GM12878 (cell line): ENCODE measurements around the gene ZNF92. TPM values are rescaled to one million over a fixed set of nuclear protein-coding genes. Genes with fewer than 3 reads are reported as not detected.
A peak's percentile ranks its signal among the peaks of the same experiment; 100 is the strongest.

Experiments
- ATAC-seq: fragments of 200-7000 bp; cut with Tn5 transposase; 3 replicates; pipeline ENCODE4 v1.9.1; 2020; ENCODE audit warnings: mild to moderate bottlenecking, moderate library complexity
- BruUV-seq: library from RNA; stranded (reverse); fragments of 400-500 nt; replicated peaks from 2 replicates; lab custom pipeline; 2021; lab: Mats Ljungman, UMichigan
- CTCF ChIA-PET: fragments of 300-600 bp; sonication (Branson Sonifier 250); formaldehyde crosslinking; extraction: SDS; loops from one replicate; lab custom pipeline; 2021; ENCODE audit warnings: inconsistent platforms; lab: Yijun Ruan, JAX
- POLR2A ChIA-PET: fragments of 350-600 bp; formaldehyde crosslinking; extraction: SDS; loops from one replicate; lab custom pipeline; 2021; ENCODE audit warnings: inconsistent platforms; lab: Charles Lee
- RAD21 ChIA-PET: fragments of 300-600 bp; sonication (Branson Sonifier 250); formaldehyde crosslinking; loops from one replicate; lab custom pipeline; 2023; ENCODE audit warnings: antibody characterized with exemption; ENCODE audit not compliant: unreplicated experiment; lab: Charles Lee
- SMC1A ChIA-PET: fragments of 300-600 bp; sonication (Branson Sonifier 250); formaldehyde crosslinking; loops from one replicate; lab custom pipeline; 2023; ENCODE audit not compliant: unreplicated experiment, uncharacterized antibody; lab: Charles Lee
- DNase-seq: peaks from one replicate; pipeline ENCODE4 v3.0.0-alpha.2; 2011; ENCODE audit warnings: low read depth, low spot score
- FAIRE-seq: peaks from 3 replicates; lab custom pipeline; 2011; peaks lifted over from hg19 to GRCh38; lab: Jason Lieb, UNC
- H2AFZ ChIP-seq: 2 replicates; pipeline ENCODE4 v1.6.0; 2011; ENCODE audit warnings: low read depth, low read length, control low read depth; ENCODE audit not compliant: control insufficient read depth
- H3K27ac ChIP-seq: 2 replicates; pipeline ENCODE4 v1.5.1; 2011; ENCODE audit warnings: control low read depth; ENCODE audit not compliant: control insufficient read depth, insufficient read depth
- H3K27me3 ChIP-seq, 2 experiments: replicated peaks in 1 of 2; 2 replicates each; pipeline versions ENCODE4 v1.6.0 to v1.6.1; 2011; ENCODE audit warnings: low read length in 1 of 2; ENCODE audit not compliant: control insufficient read depth in 2 of 2, insufficient read depth in 2 of 2
- H3K36me3 ChIP-seq, 2 experiments: 2 replicates each; pipeline ENCODE4 v1.5.1; 2011; ENCODE audit warnings: low read length in 1 of 2; ENCODE audit not compliant: control insufficient read depth in 2 of 2, insufficient read depth in 2 of 2
- H3K4me1 ChIP-seq: 2 replicates; pipeline ENCODE4 v1.6.1; 2011; ENCODE audit warnings: mild to moderate bottlenecking, low read length, moderate library complexity, mixed read lengths; ENCODE audit not compliant: control insufficient read depth, insufficient read depth
- H3K4me2 ChIP-seq: 2 replicates; pipeline ENCODE4 v1.6.0; 2011; ENCODE audit warnings: control low read depth; ENCODE audit not compliant: control insufficient read depth, insufficient read depth
- H3K4me3 ChIP-seq: fragments of 200-600 bp; sonication (generic); 2 replicates; pipeline ENCODE4 v1.5.1; 2016
- H3K79me2 ChIP-seq: 2 replicates; pipeline ENCODE4 v1.6.0; 2011; ENCODE audit warnings: low read length; ENCODE audit not compliant: control insufficient read depth, insufficient read depth
- H3K9ac ChIP-seq: 2 replicates; pipeline ENCODE4 v1.8.0; 2011; ENCODE audit warnings: low read length, control low read depth, mixed read lengths; ENCODE audit not compliant: control insufficient read depth, insufficient read depth
- H3K9me3 ChIP-seq: replicated peaks from 3 replicates; pipeline ENCODE4 v1.5.1; 2011; ENCODE audit warnings: mild to moderate bottlenecking, low read length; ENCODE audit not compliant: control insufficient read depth, insufficient read depth
- H4K20me1 ChIP-seq: 2 replicates; pipeline ENCODE4 v1.6.0; 2011; ENCODE audit not compliant: control insufficient read depth, insufficient read depth
- ZNF24 ChIP-seq: fragments of 450-650 bp; IDR thresholded peaks from 2 replicates; pipeline ENCODE4 v1.6.1; 2017; ENCODE audit warnings: antibody characterized with exemption, mild to moderate bottlenecking
- WGBS: methylation state at CpG from one replicate; pipeline ENCODE4 v1.1.6; 2016; ENCODE audit warnings: low lambda C conversion rate; ENCODE audit not compliant: insufficient replicate concordance, insufficient coverage; ENCODE audit errors: missing lambda C conversion rate; 5-methylcytosine and 5-hydroxymethylcytosine counted together
- in situ Hi-C: fragments of 300-500 bp; cut with MboI; formaldehyde crosslinking; loops from 9 replicates; pipeline ENCODE4 v1.14.3; 2018; ENCODE audit warnings: mixed read lengths
- intact Hi-C: fragments of 100-400 bp; cut with micrococcal nuclease; formaldehyde crosslinking; loops from one replicate; pipeline ENCODE4 v1.14.2; 2022; ENCODE audit not compliant: unreplicated experiment
- polyA plus RNA-seq, 11 experiments: library from polyadenylated mRNA; depleted of rRNA in 4 of 11; unstranded in 6 of 11; stranded (reverse) in 5 of 11; fragments of >200 nt; fragmentation: Nextera tagmentation in 4 of 11; fragmentation: Illumina TruSeq in 1 of 11; extraction: Ambion mirVana in 4 of 11; extraction: Trizol in 1 of 11; gene quantifications; 1 replicate in 1 of 11; 2 replicates in 10 of 11; pipeline versions ENCODE4 v1.2.1 to v1.2.3, GENCODE V29; 2011 to 2016; ENCODE audit warnings: inconsistent platforms in 2 of 11, missing spikeins in 2 of 11, low read depth in 1 of 11
- total RNA-seq, 4 experiments: library from RNA; depleted of rRNA in 3 of 4; stranded (reverse); fragments of >200 nt in 3 of 4; fragmentation: Illumina TruSeq in 1 of 4; extraction: Trizol in 1 of 4; gene quantifications; 2 replicates each; pipeline versions ENCODE4 v1.2.1 to v1.2.3, GENCODE V29; 2013 to 2021
- TF ChIP-seq, protein P1 (sequence below): fragments of 450-650 bp; IDR thresholded peaks from 2 replicates; pipeline ENCODE4 v1.6.1; 2017; ENCODE audit warnings: mild to moderate bottlenecking
- TF ChIP-seq, protein P2 (sequence below): fragments of 450-650 bp; IDR thresholded peaks from 2 replicates; pipeline ENCODE4 v1.6.1; 2017; ENCODE audit warnings: mild to moderate bottlenecking, moderate library complexity

The ZNF92 gene
- total and polyA plus RNA-seq, 10 of the 15 experiments (the other 5 are each of a cell fraction or from before 2014, with no cell fraction given): 6.7 to 27.6 (median 14.3) TPM

DNA sequence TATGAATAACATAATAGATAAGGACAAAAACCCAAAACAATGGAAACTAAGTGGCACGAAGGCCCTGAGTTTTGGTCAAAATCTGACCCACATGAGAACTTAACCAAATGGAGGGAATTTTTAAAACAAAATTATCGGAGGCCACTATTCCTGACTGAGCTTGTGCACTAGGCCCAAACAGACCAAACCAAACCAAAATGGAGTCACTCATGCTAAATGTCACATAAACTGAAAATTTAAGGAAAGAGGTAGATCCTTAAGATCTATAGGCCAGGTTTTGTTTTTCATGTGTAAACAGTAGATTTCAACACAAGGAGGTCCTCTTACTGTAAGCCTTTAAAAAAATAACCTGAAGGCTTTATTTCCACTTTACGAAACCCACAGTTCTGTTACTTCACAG is 3.8 kb upstream of the ZNF92 start:
- no peak overlapping the region for H3K9ac ChIP-seq
- no peak overlapping the region for H3K4me2 ChIP-seq
- ATAC-seq (no peak), FAIRE-seq (no peak), DNase-seq (no peak)
- H3K27ac ChIP-seq: no peak overlapping the region
- ChIA-PET CTCF (no interaction called here), RAD21 (no interaction called here), SMC1A (no interaction called here), POLR2A (no interaction called here)
- H3K36me3 ChIP-seq: no peaks in the 10 kb centered on the region
- no peak for TF ChIP-seq ZNF24
- TF ChIP-seq, protein P1, sequence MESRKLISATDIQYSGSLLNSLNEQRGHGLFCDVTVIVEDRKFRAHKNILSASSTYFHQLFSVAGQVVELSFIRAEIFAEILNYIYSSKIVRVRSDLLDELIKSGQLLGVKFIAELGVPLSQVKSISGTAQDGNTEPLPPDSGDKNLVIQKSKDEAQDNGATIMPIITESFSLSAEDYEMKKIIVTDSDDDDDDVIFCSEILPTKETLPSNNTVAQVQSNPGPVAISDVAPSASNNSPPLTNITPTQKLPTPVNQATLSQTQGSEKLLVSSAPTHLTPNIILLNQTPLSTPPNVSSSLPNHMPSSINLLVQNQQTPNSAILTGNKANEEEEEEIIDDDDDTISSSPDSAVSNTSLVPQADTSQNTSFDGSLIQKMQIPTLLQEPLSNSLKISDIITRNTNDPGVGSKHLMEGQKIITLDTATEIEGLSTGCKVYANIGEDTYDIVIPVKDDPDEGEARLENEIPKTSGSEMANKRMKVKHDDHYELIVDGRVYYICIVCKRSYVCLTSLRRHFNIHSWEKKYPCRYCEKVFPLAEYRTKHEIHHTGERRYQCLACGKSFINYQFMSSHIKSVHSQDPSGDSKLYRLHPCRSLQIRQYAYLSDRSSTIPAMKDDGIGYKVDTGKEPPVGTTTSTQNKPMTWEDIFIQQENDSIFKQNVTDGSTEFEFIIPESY: no peak
- TF ChIP-seq, protein P2, sequence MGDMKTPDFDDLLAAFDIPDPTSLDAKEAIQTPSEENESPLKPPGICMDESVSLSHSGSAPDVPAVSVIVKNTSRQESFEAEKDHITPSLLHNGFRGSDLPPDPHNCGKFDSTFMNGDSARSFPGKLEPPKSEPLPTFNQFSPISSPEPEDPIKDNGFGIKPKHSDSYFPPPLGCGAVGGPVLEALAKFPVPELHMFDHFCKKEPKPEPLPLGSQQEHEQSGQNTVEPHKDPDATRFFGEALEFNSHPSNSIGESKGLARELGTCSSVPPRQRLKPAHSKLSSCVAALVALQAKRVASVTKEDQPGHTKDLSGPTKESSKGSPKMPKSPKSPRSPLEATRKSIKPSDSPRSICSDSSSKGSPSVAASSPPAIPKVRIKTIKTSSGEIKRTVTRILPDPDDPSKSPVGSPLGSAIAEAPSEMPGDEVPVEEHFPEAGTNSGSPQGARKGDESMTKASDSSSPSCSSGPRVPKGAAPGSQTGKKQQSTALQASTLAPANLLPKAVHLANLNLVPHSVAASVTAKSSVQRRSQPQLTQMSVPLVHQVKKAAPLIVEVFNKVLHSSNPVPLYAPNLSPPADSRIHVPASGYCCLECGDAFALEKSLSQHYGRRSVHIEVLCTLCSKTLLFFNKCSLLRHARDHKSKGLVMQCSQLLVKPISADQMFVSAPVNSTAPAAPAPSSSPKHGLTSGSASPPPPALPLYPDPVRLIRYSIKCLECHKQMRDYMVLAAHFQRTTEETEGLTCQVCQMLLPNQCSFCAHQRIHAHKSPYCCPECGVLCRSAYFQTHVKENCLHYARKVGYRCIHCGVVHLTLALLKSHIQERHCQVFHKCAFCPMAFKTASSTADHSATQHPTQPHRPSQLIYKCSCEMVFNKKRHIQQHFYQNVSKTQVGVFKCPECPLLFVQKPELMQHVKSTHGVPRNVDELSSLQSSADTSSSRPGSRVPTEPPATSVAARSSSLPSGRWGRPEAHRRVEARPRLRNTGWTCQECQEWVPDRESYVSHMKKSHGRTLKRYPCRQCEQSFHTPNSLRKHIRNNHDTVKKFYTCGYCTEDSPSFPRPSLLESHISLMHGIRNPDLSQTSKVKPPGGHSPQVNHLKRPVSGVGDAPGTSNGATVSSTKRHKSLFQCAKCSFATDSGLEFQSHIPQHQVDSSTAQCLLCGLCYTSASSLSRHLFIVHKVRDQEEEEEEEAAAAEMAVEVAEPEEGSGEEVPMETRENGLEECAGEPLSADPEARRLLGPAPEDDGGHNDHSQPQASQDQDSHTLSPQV: peak; percentile 56; the same call in 1 of the 2 replicates
- peaks cover 13% of the 10 kb centered on the region for H3K79me2 ChIP-seq
- intact Hi-C loops (no loop called here), in situ Hi-C loops (loop anchor here (10.0 kb wide), 1 partner anchor 1055 kb away; the partner anchor contains the start of gene ZNF736)
- H3K9me3 ChIP-seq: no peaks in the 10 kb centered on the region
- no peak overlapping the region for H2AFZ ChIP-seq
- H3K4me3 ChIP-seq: no peak overlapping the region
- H4K20me1 ChIP-seq: no peaks in the 10 kb centered on the region
- H3K27me3 ChIP-seq: no peaks in the 10 kb centered on the region
- H3K4me1 ChIP-seq: no peaks in the 10 kb centered on the region
- 93% methylated on average over 3 of the region's 3 CpGs for WGBS
- no TSS peak for BruUV-seq
